Activated naive CD4-positive, alpha-beta T cell (primary cell): Measurements from ENCODE around the gene MAPK11.

Source experiments
- DNase-seq, 4 experiments: peaks; one replicate each; lab custom pipeline; 2025; lab: John Stamatoyannopoulos, UW

Gene MAPK11

DNA sequence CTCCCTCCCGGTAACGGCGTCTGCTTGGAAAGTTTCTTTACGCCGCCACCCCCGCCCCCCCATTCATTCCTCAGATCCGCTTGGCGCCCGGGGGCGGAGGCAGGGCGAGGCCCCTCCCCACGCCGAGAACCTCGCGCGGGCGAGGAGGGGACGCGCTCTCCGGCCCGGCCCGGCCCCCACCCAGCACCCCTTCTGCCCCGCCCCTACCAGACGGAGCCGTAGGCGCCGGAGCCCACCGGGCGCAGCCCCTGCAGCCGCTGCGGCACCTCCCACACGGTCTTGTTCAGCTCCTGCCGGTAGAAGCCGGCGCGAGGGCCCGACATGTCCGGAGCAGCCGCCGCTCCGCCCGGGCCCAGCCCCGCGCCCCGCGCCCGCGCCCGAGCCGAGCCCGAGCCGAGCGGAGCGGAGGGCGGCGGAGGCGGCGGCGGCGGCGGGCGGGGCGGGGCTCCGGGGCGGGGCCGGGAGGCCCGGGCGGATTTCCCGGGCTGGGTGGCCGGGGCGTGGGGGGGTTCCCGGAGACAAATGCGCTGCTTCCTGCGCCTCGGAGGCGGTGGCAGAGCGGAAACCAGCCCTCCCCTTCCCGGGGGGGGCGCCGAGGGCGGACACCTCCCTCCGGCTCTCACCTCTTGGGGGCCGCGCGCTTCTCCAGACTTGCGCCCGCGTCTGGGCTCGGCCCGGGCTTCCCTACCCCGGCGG, at the start of gene MAPK11:
Gene MAPK11, minus strand, starts transcription at position 411 of the 696 bp plus-strand sequence. Its CDS starts 88 bp downstream, at position 323.
- DNase-seq = peak in 3 of 4 experiments; percentile 14 to 69 (median 57)

DNA sequence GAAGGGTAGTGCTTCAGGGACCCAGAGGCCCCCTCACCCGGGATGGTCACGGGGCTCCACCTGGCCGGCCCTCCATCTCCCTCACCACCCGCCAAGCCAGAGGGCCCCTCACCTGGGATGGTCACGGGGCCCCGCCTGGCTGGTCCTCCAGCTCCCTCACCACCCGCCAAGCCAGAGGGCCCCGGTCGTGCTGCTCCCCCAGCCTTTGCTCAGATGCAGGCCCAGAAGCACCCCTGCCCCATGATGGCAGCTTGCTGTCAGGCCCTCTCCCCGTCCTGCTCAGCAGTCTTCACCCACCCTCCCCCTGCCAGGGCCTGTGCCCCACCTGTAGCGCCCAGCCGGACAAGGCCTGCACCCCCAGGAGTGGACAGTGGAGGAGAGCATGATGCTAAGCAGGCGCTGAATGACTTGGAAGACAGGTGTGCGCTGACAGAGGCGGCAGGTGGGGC, 49.3 kb upstream of the MAPK11 start:
- DNase-seq = no peak

DNA sequence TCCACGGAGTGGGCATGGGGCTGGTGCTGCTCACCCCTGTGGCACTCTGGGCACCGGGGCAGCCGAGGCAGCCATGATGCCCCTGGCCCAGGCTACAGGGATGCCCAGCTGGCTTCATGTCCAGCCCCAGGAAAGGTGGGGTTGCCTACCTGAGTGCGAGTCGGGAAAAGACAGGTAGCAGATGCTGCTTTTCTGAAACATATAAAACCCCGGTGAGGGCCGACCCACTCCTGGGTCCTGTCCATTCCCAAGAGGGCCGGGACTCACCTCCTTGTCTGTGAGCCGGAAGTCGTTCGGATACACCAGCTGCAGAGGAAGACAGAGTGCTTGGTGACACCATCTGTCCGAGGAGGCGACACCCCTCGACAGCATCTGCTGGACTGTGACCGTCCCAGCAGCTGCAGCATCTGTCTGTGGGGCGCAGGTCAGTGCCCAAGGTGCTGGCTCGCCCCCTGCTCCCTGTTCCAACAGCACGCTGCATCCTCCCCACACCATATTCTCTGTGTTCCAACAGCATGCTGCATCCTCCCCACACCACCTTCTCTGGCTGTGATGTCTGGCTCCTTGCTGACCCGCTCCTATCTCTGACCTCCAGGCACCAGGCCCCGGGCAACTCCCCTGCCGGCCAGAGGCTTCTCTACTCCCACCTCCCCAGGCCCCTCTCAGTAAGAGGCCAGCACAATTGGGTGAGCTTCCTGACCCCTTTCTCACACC, 48.7 kb upstream of the MAPK11 start:
- no peak for DNase-seq

GRCh38 chr22:50318356-50318697, 48.1 kb upstream of the MAPK11 start:
- no peak for DNase-seq

DNA sequence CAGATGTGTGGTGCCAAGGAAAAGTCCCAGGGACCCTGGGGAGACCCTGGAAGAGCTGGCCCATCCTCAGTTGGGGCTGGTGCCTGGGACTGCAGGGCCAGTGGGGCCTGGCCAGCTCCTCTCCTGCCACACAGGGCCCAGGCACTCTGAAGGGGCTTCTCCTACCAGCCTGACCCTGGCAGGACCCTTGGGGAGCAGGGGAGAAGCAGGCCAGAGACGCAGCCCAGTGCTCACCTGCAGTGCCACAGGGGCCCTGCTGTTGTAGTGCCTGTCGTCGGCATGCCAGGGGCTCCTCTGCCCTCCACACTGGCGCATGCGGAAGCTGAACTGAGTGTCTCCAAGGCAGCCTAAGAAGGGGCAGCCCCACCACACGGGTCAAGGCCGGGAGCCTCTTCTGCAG, 47.5 kb upstream of the MAPK11 start:
- DNase-seq = no peak

DNA sequence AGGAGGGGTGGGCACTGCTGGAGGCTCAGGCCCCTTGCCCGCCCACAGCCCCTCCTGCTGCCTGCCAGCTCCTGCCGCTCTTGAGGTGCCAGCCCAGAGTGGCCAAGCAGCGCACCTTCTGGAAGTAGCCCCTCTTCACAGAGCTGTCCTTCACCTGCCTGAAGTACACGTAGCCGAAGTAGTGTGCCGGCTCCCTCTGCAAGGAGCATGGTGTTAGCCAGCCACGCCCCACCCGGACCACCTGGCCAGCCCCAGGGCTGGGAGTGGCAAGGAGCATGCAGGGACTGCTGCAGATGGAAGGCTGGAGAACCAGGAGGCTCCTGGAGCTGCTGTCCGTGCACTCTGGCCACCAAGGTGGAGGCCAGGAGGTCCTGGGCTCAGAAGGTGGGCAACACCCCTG, 47.0 kb upstream of the MAPK11 start:
- no peak for DNase-seq

GRCh38 chr22:50316114-50317065, 46.2 kb upstream of the MAPK11 start:
- DNase-seq = no peak

- no peak for DNase-seq
Measured at GRCh38 chr22:50315289-50316113, 45.3 kb upstream of the MAPK11 start.

DNA sequence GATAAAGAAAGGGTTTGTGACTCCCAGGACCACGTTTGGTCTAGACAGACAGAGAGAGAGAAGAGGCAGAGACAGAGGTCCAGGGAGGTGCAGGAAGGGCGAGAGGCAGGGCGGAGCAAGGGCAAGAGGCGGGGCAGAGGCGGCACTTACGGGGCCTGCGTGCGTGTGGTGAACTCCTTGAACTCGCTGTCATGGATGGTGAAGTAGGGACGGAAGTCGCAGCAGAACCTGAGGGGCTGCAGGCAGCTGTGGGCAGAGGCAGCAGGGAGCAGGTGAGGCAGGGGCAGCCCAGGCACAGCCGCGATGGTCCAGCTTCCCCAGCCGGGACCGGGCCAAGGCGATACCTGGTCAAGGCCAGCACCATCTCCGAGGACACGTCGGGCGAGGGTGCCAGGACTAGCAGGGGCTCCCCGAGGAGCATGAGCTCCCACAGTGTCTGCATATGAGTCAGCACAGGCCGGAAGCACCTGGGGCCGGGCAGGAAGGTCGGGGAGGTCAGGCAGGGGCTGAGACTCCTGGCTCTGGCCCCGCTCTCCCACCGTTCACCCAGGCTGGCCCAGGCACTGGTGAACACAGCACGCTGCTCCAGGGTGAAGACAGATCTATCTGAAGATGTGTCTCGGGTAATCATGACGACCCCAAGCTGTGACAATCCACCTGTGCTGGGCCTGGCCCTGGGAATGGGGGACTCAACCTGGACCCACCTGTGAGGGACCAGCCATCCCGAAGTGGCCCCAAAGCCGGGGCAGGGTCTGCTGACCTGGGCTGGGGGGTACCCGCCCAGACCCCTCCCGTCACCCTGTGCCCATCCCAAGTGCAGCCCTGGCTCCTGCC, 44.5 kb upstream of the MAPK11 start:
- peak in 3 of 4 experiments; percentile 30 to 54 (median 54) for DNase-seq

- DNase-seq = no peak
Measured at GRCh38 chr22:50314081-50314454, 43.9 kb upstream of the MAPK11 start.

GRCh38 chr22:50313600-50313999, 43.4 kb upstream of the MAPK11 start:
- DNase-seq = no peak

GRCh38 chr22:50313021-50313420, 42.8 kb upstream of the MAPK11 start:
- no peak for DNase-seq

DNA sequence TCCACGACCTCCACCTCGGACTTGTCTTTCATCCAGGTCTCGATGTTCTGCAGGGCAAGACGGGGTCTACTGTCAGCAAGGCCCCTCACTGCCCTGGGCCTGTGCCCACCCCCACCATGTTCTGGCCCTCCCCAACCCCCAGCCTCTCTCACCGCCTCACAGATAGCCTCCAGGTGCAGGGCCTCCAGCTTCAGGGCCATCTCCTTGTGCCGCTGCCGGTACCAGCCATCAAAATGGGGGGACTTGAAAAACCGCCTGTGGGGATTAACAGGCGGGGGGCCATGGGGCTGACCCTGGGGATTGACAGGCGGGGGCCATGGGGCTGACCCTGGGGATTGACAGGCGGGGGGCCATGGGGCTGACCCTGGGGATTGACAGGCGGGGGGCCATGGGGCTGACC, 42.2 kb upstream of the MAPK11 start:
- DNase-seq = no peak

GRCh38 chr22:50311606-50312351, 41.6 kb upstream of the MAPK11 start:
- DNase-seq = no peak

- DNase-seq = no peak
Measured at GRCh38 chr22:50310949-50311444, 40.8 kb upstream of the MAPK11 start.

- no peak for DNase-seq
Measured at GRCh38 chr22:50310031-50310722, 40.0 kb upstream of the MAPK11 start.

GRCh38 chr22:50309601-50309991, 39.4 kb upstream of the MAPK11 start:
- DNase-seq = no peak

- DNase-seq = no peak
Measured at GRCh38 chr22:50308986-50309600, 38.9 kb upstream of the MAPK11 start.

DNA sequence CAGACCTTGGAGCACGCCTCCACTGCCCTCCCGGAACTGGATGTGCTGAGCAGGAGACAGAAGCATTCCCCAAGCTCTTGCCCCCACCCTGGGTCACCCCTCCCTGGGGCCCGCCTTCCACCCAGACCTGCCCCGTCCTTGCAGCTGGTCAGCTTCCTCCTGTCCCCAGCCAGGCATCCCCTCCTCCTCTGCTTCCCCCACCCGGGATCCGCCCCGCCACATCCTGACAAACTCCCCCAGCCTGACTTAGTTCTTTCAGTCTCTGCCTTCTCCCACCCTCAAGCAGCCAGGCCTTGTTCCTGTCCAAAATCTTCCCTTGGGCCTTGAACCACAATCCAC, 38.4 kb upstream of the MAPK11 start:
- no peak for DNase-seq
